Fibroblast of lung (primary cell): ENCODE data around the gene TMEM163.

Experiments
- EZH2 ChIP-seq: IDR thresholded peaks from 2 replicates; pipeline ENCODE4 v1.5.1; 2012; ENCODE audit warnings: low read length, control low read depth, mild to moderate bottlenecking; ENCODE audit errors: missing control alignments
- TF ChIP-seq, protein P1 (sequence below), 2 donors: IDR thresholded peaks in 1 of 2; conservative IDR thresholded peaks in 1 of 2; 1 replicate in 1 of 2; 2 replicates in 1 of 2; pipeline ENCODE4 v1.5.1; 2011 to 2012; ENCODE audit warnings: low read length in 2 of 2, control low read depth in 1 of 2, inconsistent platforms in 1 of 2, low read depth in 1 of 2, mild to moderate bottlenecking in 1 of 2

GRCh38 chr2:134685967-134686366 is 32.8 kb downstream of the TMEM163 start:
- TF ChIP-seq, protein P1, sequence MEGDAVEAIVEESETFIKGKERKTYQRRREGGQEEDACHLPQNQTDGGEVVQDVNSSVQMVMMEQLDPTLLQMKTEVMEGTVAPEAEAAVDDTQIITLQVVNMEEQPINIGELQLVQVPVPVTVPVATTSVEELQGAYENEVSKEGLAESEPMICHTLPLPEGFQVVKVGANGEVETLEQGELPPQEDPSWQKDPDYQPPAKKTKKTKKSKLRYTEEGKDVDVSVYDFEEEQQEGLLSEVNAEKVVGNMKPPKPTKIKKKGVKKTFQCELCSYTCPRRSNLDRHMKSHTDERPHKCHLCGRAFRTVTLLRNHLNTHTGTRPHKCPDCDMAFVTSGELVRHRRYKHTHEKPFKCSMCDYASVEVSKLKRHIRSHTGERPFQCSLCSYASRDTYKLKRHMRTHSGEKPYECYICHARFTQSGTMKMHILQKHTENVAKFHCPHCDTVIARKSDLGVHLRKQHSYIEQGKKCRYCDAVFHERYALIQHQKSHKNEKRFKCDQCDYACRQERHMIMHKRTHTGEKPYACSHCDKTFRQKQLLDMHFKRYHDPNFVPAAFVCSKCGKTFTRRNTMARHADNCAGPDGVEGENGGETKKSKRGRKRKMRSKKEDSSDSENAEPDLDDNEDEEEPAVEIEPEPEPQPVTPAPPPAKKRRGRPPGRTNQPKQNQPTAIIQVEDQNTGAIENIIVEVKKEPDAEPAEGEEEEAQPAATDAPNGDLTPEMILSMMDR (conservative IDR thresholded peaks at IDR 0.05 in 1 of 2, IDR thresholded peaks at IDR 0.05 in 1 of 2; ENCODE audit: low read depth in 1 of 2, low read length in 2 of 2): no peak
- no peak for TF ChIP-seq EZH2
